ENCODE data around the gene ECM2. TPM values are rescaled to one million over a fixed set of nuclear protein-coding genes. Genes with fewer than 3 reads are reported as not detected.

The ECM2 gene
- total RNA-seq, 1 experiment from 2014 or later, result not detected

DNA sequence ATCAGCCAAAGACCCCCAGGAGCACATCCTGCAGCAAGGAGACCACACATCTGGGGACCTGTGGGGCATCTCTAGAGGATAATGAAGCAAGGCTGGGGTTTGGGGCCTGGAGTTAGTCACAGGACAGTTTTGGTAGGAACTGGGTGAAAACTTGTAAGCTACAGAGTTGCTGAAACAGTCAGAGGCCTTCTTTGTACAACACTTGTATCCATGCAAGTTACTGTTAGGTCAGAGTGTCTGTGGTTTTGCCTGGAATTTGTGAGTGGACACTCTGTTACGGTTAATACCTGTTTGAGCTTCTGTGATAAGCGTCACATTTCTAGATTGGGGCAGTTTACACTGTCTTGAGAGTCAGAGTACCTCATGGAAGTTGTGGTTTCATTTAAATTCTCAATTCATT lies 30.9 kb downstream of the ECM2 start:
- H2AK5ac ChIP-seq (ENCODE audit: insufficient read length, low read length), result no peak overlapping the region
- no peak overlapping the region for H3K23ac ChIP-seq (ENCODE audit: insufficient read length, low read depth, low read length)
- H3K9ac ChIP-seq (ENCODE audit: extremely low read depth, insufficient read length, low read length), result no peak overlapping the region
- peaks cover 2% of the 10 kb centered on the region; the same call in 1 of the 2 replicates for H3K4me1 ChIP-seq (ENCODE audit: insufficient read depth, low read length)
- Mint-ChIP-seq H3K9me3 (no peaks in the 10 kb centered on the region), H3K36me3 (ENCODE audit: insufficient read depth in 1 of 3, low read depth in 3 of 3) (no peaks in the 10 kb centered on the region), H3K4me1 (peaks cover 10 to 16% of the 10 kb centered on the region in 2 experiments), H3K27ac (peak overlapping the region in 1 of 3 experiments; percentile 17; a peak in 2 of 7 replicates), H3K27me3 (ENCODE audit: low read depth) (no peaks in the 10 kb centered on the region), H3K4me3 (no peak overlapping the region)
- H3K23me2 ChIP-seq (ENCODE audit: insufficient read length, low read depth, low read length, poor library complexity, severe bottlenecking), result no peaks in the 10 kb centered on the region
- H3T11ph ChIP-seq (ENCODE audit: low read length), result no peak overlapping the region
- H3K9me3 ChIP-seq (ENCODE audit: control insufficient read depth, low read depth, low read length), result no peaks in the 10 kb centered on the region
- no peak overlapping the region for H3K27ac ChIP-seq (ENCODE audit: insufficient read length, low read depth, low read length)
- no peak overlapping the region for H3K18ac ChIP-seq (ENCODE audit: insufficient read length, low read depth, low read length)
- TF ChIP-seq, protein P1, sequence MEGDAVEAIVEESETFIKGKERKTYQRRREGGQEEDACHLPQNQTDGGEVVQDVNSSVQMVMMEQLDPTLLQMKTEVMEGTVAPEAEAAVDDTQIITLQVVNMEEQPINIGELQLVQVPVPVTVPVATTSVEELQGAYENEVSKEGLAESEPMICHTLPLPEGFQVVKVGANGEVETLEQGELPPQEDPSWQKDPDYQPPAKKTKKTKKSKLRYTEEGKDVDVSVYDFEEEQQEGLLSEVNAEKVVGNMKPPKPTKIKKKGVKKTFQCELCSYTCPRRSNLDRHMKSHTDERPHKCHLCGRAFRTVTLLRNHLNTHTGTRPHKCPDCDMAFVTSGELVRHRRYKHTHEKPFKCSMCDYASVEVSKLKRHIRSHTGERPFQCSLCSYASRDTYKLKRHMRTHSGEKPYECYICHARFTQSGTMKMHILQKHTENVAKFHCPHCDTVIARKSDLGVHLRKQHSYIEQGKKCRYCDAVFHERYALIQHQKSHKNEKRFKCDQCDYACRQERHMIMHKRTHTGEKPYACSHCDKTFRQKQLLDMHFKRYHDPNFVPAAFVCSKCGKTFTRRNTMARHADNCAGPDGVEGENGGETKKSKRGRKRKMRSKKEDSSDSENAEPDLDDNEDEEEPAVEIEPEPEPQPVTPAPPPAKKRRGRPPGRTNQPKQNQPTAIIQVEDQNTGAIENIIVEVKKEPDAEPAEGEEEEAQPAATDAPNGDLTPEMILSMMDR (conservative IDR thresholded peaks at IDR 0.05), result no peak
- no peaks in the 10 kb centered on the region for H4K20me1 ChIP-seq (ENCODE audit: control insufficient read depth, insufficient read depth, insufficient read length)
- H3K79me2 ChIP-seq (ENCODE audit: insufficient read depth, low read length), result no peaks in the 10 kb centered on the region
- no peak overlapping the region for H2BK12ac ChIP-seq (ENCODE audit: insufficient read length, low read depth, low read length)
- H3K79me1 ChIP-seq (ENCODE audit: insufficient read depth, low read depth, low read length, poor library complexity, severe bottlenecking), result no peaks in the 10 kb centered on the region
- no peak overlapping the region for H2AFZ ChIP-seq (ENCODE audit: low read length)
- no peak overlapping the region for H2BK20ac ChIP-seq (ENCODE audit: low read depth, low read length, poor library complexity, severe bottlenecking)
- H3K56ac ChIP-seq (ENCODE audit: insufficient read length, low read depth, low read length), result no peak overlapping the region
- no peak overlapping the region for H4K5ac ChIP-seq (ENCODE audit: insufficient read length, low read depth, low read length)
- H2BK120ac ChIP-seq (ENCODE audit: low read depth, low read length, poor library complexity, severe bottlenecking), result no peak overlapping the region
- WGBS (ENCODE audit: extremely low coverage, insufficient read length, low lambda C conversion rate), result no CpG with 5 or more reads among the region's 2 CpGs
- H3K27me3 ChIP-seq (ENCODE audit: insufficient read depth, low read length), result no peaks in the 10 kb centered on the region
- no peak overlapping the region for H3K4ac ChIP-seq (ENCODE audit: low read depth, low read length)
- DNase-seq, result no peak
- no peak overlapping the region for H3K4me2 ChIP-seq (ENCODE audit: insufficient read depth, insufficient read length, low read length)
- no peak overlapping the region for H2BK5ac ChIP-seq (ENCODE audit: insufficient read length, low read length)
- H4K8ac ChIP-seq (replicated peaks; ENCODE audit: insufficient read length, low read depth, low read length), result no peak overlapping the region
- no peak overlapping the region for H3K14ac ChIP-seq (ENCODE audit: insufficient read depth, low read length)
- H2BK15ac ChIP-seq (ENCODE audit: low read depth, low read length), result no peak overlapping the region
- H4K91ac ChIP-seq (ENCODE audit: insufficient read length, low read depth, low read length), result no peak overlapping the region
